NCI-H2227 (cell line): ENCODE results near the gene KIF13A.
A peak's percentile ranks its signal among the peaks of the same experiment; 100 is the strongest.
"Not testable (repeated sequence)": the region's sequence is repeated elsewhere in the genome, so short reads cannot be mapped to it uniquely, and the experiment has no call there.

Source experiments
- DNase-seq: peaks from one replicate; lab custom pipeline; 2025; ENCODE audit not compliant: unreplicated experiment; lab: John Stamatoyannopoulos, UW

Gene KIF13A

GRCh38 chr6:17999425-17999824 lies 12.0 kb upstream of the KIF13A start:
- no peak for DNase-seq

DNA sequence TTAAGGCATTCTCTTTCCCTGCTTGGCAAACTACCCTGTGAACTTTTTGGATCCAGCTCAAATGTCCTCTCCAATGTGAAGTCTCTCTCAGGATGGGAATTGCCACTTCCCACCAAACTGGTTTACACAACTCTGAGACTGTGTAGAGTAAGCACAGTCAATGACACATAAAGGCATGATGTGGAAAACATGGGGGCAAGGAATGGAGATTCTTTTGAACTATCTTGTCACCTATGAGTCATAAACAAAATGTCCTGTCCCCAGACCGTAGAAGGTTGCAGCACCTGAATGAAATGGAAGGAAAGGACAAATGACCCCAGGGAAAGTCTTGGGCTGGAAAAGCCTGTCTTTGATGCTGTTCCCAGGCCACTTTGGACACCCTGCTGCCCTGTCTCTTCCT lies 11.0 kb upstream of the KIF13A start:
- DNase-seq: no peak

GRCh38 chr6:17998003-17998402 lies 10.6 kb upstream of the KIF13A start:
- DNase-seq: no peak

GRCh38 chr6:17995414-17995813 lies 8.0 kb upstream of the KIF13A start:
- DNase-seq: no peak

- DNase-seq: no peak
These were observed 6.6 kb upstream of the KIF13A start for GRCh38 chr6:17994019-17994418.

DNA sequence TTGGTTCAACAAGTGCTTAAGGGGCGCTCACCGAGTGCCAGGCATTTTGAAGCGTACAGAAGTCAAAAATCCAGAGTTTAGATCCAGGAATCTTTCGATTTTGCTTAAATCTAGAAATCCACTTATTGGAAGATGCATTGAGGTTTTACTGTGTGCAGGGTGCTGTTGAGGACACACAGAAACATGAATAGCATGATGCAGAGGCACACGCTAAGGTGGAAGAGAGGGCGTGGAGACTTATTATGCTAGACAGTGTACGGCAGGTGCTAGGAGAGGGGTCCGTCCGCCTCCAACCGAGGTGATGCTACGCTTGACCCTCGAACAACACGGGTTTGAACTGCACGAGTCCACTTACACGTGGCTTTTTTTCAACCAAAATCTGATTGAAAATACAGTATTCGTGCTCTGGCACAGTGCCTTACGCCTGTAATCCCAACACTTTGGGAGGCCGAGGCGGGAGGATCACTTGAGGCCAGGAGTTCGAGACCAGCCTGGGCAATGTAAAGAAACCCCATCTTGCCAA lies 1.0 kb upstream of the KIF13A start:
- no peak for DNase-seq

DNA sequence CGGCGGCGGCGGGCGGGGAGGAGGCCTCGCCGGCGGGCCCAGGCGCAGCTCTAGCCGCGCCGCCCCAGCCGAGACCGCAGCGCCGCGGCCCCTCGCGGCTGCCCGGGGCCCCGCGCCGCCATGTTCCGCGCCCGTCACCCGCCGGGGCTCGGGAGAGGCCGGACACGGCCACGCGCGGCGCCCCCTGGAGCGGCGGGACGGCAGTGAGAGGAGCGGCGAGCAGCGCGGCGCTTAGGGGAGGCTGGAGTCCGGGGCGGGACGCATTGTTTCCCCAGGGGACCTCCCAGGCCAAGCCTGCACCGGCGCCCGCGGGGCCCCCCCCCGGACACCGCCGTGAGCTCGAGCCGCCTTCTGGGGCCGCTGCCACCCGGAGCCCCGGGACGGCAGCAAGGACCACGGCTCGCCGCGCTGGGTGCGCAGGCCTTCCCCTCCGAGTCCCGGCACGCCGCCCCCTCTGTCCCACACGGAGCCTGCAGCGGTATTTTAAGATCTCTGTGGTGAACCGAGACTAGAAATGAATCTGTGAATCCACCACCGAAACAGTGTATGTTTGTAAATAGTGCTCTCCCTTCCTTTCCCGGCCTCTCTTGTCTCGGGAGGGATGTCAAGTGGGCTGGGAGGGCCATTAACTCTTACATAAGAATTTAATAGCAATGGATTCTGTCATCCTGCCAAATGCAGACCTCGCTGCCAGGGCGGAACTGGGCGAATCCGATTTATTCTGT lies 424 bp upstream of the KIF13A start:
- DNase-seq: peak; percentile 83

DNA sequence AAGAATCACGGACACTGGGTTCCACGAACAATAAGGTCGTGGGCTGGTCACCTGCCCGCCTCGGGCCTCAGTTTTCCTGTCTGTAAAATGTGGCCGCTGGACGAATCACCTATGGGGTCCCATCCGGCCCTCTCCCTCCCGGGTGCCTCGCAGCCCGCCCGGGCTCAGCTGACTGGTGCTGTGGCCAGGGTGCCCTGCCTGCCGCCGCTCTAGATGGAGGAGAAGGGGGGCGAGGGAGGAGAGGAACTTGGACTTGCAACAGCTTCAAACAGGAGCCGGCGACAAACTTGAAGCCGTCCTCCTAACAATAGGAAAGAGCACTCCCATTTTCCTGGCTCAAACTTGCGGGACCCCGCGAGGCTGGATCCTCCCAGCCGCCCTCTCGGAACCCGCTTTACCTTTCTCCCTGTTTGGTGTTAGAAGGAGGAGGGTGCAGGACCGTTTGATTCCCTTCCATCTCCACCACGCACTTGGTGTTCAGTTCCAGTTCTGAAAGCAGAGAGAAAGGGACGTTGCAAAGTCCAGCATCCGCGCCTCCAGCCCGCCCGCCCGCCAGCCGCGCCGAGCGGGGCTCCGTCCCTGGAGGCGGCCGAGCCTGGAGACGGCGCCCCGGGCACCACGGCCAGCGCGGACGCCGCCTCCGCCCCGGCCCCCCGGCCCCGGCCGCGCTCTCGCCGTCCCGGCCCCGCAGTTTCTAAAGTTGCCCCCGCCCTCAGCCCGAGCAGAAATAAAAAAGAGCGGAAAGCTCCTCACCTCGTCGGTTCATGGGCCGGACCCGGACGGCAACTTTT lies 584 bp downstream of the KIF13A start:
- DNase-seq: peak; percentile 67

- DNase-seq: no peak
These were observed 1.3 kb downstream of the KIF13A start for GRCh38 chr6:17985934-17986655.

- no peak for DNase-seq
These were observed 2.4 kb downstream of the KIF13A start for GRCh38 chr6:17984812-17985670.

DNA sequence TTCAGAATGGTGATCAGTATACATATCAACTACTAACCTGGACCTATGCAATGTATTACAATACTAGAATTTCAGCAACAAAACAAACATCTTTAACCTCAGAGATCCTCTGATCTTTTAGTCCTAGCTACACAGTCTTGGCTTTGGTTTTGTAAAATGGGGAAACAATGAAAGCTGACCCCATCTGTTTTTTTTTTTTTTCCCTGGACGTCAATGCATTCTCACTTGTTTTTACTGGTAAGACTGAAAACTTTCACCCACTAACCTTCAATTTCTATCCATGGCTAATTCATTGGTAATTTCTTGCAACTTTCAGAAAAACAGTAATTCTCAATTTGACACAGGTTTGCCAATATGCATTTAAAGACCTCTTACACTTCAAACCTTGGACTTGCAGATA lies 3.0 kb downstream of the KIF13A start:
- DNase-seq: no peak

DNA sequence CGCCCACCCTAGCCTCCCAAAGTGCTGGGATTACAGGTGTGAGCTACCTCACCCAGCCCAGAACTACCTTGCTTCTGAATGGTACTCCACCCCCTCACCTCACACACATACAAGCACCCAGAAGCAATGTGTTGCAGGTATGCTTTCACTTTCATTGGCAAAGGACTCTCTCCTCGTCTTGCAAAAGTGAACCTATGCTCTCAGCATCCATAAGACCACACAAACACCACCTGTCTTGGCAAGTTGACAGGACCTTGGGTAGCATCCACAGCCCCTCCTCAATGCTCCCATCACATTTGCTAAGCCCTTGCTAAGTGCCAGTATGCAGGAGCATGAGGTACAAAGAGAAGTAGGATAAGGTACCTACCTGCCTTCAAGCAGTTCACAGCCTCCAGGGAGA lies 3.7 kb downstream of the KIF13A start:
- DNase-seq: no peak

DNA sequence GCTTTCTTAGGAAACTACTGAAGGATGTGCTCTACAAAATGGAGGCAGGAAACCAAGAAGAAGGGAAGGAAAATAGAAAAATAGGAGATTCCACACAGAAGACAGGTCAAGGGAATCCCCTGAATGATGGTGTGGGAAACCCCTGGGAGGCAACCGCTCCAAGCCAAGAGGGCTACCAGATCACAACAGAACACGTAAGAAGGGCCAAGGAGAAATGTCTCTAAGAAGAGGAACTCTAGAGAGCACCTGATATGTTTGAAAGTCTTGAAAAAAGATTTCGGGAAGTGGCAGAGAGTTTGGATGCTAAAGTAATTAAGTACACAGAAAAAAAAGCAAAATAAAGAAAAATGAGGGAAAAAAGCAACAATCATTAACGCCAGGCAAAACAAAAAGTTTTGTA lies 7.1 kb downstream of the KIF13A start:
- DNase-seq: no peak

GRCh38 chr6:17979479-17979878 lies 8.0 kb downstream of the KIF13A start:
- DNase-seq: no peak

DNA sequence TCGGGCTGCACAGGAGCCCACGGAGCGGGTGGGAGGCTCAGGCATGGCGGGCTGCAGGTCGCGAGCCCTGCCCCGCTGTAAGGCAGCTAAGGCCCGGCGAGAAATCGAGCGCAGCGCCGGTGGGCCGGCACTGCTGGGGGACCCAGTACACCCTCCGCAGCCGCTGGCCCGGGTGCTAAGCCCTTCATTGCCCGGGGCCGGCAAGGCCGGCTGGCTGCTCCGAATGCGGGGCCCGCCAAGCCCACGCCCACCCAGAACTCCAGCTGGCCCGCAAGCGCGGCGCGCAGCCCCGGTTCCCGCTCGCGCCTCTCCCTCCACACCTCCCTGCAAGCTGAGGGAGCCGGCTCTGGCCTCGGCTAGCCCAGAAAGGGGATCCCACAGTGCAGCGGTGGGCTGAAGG lies 11.2 kb downstream of the KIF13A start:
- not testable (repeated sequence) for DNase-seq

- no peak for DNase-seq
These were observed 12.7 kb downstream of the KIF13A start for GRCh38 chr6:17974570-17975368.

DNA sequence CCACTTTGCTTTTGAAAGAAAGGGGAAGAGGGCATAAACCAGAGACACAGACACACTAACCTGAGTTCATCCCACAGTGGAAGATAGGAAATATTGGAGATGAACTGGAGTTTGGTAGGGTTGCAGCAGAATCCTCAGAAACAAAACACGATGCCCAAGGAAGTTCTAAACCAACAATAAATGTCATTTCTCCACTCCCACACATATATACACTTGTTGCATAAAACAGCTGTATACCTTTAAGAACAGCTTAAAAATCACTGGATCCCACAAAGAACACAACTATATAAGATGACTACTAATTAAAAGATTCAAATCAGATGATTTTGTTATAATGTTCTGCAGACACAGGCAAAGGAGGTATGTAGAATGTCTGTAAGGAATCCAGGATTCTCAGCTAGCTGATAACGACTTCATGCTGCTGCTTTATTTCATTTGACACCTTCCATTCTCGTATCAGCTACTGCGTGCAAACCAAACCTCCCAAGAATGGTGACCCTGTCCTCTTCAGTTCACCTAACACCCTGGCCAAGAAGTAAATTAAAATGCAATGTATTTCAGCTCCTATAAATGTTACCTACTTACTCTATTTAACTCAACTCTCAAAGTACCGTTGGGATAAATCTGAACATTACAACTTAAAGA lies 14.3 kb downstream of the KIF13A start:
- DNase-seq: no peak

DNA sequence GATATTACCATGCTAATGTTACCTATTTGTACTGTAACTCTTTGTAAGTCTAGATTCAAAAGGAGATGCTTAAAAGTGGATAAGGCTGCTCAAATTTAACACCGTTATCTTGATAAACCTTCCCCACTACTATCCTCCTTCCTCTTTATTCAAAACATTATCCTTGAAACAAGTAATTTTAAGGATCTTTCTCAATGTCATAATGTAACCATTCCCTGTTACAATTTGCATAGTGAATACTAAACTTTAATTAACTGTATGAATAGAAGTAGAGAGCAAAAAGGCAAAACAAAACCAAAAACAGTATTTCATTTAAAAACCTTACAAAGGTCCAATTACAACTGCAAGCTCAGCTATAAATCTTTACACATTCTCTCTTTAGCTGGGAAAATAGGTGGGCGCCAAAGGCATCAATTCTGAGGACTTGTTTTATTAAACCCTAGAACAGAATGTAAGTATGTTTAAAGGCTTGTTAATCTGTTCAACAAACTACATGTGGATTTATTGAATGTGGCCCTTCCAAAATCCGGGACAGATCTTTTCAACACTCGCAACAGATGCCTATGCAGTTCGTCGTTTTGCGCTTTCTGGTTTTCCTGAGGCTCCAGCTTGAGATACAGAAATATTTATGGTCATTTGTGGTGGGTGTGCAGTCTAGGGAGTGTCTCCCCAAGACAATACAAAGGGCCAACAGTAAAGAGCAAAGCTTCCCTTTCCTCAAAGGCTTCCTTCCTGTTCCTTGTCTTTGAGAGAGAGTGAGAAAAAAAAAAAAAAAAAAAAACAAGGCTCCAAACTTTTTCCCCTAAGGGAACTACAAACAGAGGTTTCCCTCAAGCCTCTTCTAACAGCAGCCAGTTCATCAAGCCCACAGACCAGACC lies 15.1 kb downstream of the KIF13A start:
- no peak for DNase-seq
